T-helper 17 cell (primary cell): ENCODE measurements around the gene ACBD4. TPM values are rescaled to one million over a fixed set of nuclear protein-coding genes. Genes with fewer than 3 reads are reported as not detected.

ENCODE experiments used
- ATAC-seq: fragments of 150-1000 bp; cut with Tn5 transposase; 2 replicates; pipeline ENCODE4 v1.10.0; 2021; ENCODE audit warnings: mild to moderate bottlenecking, moderate library complexity
- DNase-seq, 3 donors: peaks; one replicate each; pipeline versions ENCODE4 v3.0.0 to v3.0.0-alpha.2; 2020 to 2021
- H3K9me3 ChIP-seq: one replicate; pipeline ENCODE4 v1.7.0; 2013; ENCODE audit warnings: low read length, mild to moderate bottlenecking; ENCODE audit not compliant: control insufficient read depth, poor library complexity, severe bottlenecking
- H3K27ac Mint-ChIP-seq: one replicate; pipeline ENCODE4 v1.8.0; 2022; ENCODE audit warnings: mild to moderate bottlenecking, moderate library complexity, mixed read lengths
- H3K27me3 Mint-ChIP-seq: one replicate; pipeline ENCODE4 v1.8.0; 2022; ENCODE audit warnings: mixed read lengths
- H3K36me3 Mint-ChIP-seq: one replicate; pipeline ENCODE4 v1.8.0; 2022; ENCODE audit warnings: low read depth, mixed read lengths
- H3K4me1 Mint-ChIP-seq: one replicate; pipeline ENCODE4 v1.8.0; 2022; ENCODE audit warnings: mild to moderate bottlenecking, mixed read lengths
- H3K4me3 Mint-ChIP-seq: one replicate; pipeline ENCODE4 v1.8.0; 2022; ENCODE audit warnings: mild to moderate bottlenecking, moderate library complexity, mixed read lengths
- total RNA-seq, 4 donors: library from RNA in 2 of 4; stranded (reverse) in 2 of 4; gene quantifications; one replicate each; pipeline ENCODE4 v1.2.3 and lab custom pipeline; 2022 to 2026

The ACBD4 gene
- total RNA-seq, 2 donors from 2014 or later, result 13.6 to 18.9 TPM

DNA sequence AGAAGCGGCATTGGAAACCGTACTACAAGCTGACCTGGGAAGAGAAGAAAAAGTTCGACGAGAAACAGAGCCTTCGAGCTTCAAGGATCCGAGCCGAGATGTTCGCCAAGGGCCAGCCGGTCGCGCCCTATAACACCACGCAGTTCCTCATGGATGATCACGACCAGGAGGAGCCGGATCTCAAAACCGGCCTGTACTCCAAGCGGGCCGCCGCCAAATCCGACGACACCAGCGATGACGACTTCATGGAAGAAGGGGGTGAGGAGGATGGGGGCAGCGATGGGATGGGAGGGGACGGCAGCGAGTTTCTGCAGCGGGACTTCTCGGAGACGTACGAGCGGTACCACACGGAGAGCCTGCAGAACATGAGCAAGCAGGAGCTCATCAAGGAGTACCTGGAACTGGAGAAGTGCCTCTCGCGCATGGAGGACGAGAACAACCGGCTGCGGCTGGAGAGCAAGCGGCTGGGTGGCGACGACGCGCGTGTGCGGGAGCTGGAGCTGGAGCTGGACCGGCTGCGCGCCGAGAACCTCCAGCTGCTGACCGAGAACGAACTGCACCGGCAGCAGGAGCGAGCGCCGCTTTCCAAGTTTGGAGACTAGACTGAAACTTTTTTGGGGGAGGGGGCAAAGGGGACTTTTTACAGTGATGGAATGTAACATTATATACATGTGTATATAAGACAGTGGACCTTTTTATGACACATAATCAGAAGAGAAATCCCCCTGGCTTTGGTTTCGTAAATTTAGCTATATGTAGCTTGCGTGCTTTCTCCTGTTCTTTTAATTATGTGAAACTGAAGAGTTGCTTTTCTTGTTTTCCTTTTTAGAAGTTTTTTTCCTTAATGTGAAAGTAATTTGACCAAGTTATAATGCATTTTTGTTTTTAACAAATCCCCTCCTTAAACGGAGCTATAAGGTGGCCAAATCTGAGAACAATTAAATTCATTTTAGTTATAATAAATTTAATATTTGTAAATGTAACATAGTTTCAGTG is 14.5 kb downstream of the ACBD4 start:
- H3K9me3 ChIP-seq, result no peaks in the 10 kb centered on the region
- peaks cover 5% of the 10 kb centered on the region for H3K27me3 Mint-ChIP-seq
- DNase-seq (peak in 1 of 3 donors; percentile 28), ATAC-seq (no peak)
- H3K4me3 Mint-ChIP-seq, result peak overlapping the region; percentile 88
- peaks cover 44% of the 10 kb centered on the region for H3K4me1 Mint-ChIP-seq
- H3K36me3 Mint-ChIP-seq, result peaks cover 4% of the 10 kb centered on the region
- H3K27ac Mint-ChIP-seq, result peak overlapping the region; percentile 99

DNA sequence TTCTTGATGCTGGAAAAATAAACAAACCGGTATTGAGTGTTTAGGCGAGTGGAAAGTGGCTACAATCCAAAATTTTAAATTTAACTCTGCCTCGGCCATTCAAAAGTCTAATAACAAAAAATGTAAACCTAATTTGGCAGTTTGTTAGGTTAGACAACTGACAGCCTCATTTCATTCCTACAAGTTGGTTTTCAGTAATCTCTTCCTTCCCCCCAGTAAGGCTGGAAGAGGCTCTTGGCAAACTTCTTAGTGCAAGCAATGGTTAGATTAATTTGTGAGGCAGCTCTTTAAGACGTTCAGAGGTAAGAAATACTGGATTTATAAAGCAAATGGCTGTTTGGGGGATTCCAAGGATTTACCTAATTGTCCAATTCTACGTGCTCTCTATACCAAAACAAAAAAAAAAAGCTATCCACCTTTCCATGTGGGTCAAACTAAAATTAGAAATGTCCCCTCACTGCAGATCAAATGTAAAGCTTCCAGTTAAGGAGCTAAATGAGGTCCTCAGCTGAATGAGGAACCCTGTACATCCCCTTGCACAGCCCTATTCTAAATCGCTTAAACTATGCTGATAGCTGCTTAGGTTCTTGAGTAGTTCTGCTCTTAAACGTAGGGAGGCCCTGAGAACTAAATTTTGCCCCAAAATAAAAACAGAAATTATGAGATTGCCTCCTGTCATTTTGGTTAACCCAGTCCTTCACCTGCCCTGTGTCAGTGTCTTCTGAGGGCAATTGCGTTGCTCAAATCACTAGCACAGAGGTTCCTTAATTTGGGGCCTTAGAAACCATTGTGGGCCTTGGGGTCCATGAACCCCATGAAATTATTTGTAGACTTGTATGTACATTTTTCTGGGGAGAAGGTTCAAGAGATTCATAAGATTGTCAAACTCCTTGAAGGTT is 15.7 kb downstream of the ACBD4 start:
- H3K27ac Mint-ChIP-seq, result peak overlapping the region; percentile 99
- peaks cover 4% of the 10 kb centered on the region for H3K36me3 Mint-ChIP-seq
- H3K9me3 ChIP-seq, result no peaks in the 10 kb centered on the region
- peaks cover 5% of the 10 kb centered on the region for H3K27me3 Mint-ChIP-seq
- peaks cover 41% of the 10 kb centered on the region for H3K4me1 Mint-ChIP-seq
- peak overlapping the region; percentile 45 for H3K4me3 Mint-ChIP-seq
- ATAC-seq, result no peak
- DNase-seq, result no peak

DNA sequence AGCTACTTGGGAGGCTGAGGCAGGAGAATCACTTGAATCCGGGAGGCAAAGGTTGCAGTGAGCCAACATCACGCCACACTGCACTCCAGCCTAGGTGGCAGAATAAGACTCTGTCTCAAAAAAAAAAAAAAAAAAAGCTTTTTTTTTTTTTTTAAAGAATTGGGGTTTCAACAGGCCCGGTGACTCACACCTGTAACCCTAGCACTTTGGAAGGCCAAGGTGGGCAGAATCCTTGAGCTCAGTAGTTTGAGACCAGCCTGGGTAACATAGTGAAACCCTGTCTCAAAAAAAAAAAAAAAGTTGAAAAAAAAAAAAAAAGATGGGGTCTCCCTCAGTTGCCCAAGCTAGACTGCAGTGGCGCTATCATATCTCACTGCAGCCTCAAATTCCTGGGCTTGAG is 19.5 kb downstream of the ACBD4 start:
- H3K4me1 Mint-ChIP-seq, result peaks cover 31% of the 10 kb centered on the region
- DNase-seq, result no peak
- no peak for ATAC-seq
- H3K4me3 Mint-ChIP-seq, result no peak overlapping the region
- H3K36me3 Mint-ChIP-seq, result no peaks in the 10 kb centered on the region
- no peaks in the 10 kb centered on the region for H3K27me3 Mint-ChIP-seq
- H3K27ac Mint-ChIP-seq, result no peak overlapping the region
- no peaks in the 10 kb centered on the region for H3K9me3 ChIP-seq

DNA sequence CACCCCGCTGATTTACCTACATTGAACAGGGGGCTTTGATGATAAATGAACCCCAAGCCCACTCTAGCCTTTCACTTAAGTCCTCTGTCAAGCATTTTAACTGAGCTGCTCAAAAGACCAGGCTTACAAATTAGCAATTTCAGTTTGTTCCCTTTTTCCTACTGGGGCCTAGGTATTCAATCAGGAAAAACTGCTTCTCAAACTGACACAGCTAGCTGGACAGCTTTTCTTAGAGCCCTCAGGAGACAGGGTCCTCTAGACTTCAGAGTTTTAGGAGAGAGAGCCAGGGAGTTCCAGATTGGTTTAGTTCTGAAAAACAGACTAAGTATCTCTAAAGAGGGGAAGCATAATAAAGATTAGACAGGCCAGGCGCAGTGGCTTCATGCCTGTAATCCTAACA is 20.0 kb downstream of the ACBD4 start:
- Mint-ChIP-seq H3K27ac (no peak overlapping the region), H3K4me3 (no peak overlapping the region), H3K4me1 (peaks cover 28% of the 10 kb centered on the region), H3K27me3 (no peaks in the 10 kb centered on the region), H3K36me3 (no peaks in the 10 kb centered on the region)
- no peak for ATAC-seq
- no peak for DNase-seq
- no peaks in the 10 kb centered on the region for H3K9me3 ChIP-seq

DNA sequence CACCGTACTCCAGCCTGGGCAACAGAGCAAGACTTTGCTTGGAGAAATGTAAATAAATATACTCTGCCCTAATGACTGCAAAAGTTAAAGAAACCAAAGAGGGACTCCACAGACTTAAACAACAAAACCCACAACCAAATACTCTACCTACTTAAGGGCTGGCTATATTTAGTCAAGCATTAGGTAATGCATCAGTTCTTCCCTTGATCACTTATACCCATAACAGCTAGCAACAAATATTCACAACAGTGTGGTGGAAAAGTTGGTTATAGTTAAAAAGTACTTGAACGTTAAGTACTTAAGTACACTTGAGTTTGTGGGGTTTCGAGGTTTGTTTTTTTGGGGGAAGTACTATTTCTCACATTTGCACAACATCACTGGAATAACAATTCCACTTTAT is 20.8 kb downstream of the ACBD4 start:
- H3K4me3 Mint-ChIP-seq, result no peak overlapping the region
- peaks cover 23% of the 10 kb centered on the region for H3K4me1 Mint-ChIP-seq
- no peaks in the 10 kb centered on the region for H3K9me3 ChIP-seq
- peaks cover under 1% of the 10 kb centered on the region for H3K36me3 Mint-ChIP-seq
- no peak for ATAC-seq
- H3K27me3 Mint-ChIP-seq, result no peaks in the 10 kb centered on the region
- DNase-seq, result no peak
- peak overlapping the region; percentile 53 for H3K27ac Mint-ChIP-seq

DNA sequence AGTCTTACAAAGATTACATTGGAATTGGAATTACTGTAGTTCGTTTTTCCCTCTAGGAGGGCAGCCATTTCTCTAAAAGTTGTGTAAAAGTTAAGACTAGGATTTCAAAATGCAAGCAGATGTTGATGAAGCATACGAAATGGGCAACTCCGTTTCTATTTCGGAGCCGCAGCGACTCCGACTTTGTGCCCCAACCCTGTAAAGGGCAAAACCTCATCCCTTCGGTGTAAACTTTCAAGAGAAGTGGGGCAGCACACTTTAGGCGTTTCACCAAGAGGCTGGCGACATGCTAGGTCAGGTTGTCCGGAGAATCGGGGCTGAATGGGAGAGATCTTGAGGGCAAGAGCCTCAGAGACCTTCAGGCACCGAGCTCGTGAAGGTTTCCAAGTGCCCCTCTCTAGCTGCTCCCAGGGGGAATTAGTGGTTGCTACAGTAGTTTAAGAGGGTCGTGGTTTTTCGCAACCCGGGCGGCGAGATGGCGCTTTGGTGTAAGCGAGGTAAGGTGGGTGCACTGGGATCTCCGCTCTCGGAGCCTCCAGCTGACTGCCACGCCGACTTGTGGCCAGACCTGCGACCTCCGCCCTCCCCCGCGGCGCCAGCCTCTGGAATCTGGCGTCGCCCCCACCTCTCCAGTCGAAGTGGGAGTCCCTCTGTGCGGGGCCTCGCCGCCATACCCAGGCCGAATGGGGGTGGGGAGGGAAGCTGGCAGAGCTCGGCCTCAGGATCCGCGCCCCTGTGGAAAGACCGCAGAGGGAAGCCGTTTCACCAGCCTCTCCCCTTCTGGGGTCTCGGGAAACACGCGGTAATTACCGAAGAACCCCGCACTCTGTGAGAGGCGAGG is 25.2 kb downstream of the ACBD4 start:
- H3K9me3 ChIP-seq, result no peaks in the 10 kb centered on the region
- peak; percentile 32 for ATAC-seq
- Mint-ChIP-seq H3K27me3 (no peaks in the 10 kb centered on the region), H3K27ac (peak overlapping the region; percentile 94), H3K4me3 (peak overlapping the region; percentile 96), H3K36me3 (peaks cover 6% of the 10 kb centered on the region), H3K4me1 (peaks cover 31% of the 10 kb centered on the region)
- DNase-seq, result peak; percentile 43 to 56 (median 48)

DNA sequence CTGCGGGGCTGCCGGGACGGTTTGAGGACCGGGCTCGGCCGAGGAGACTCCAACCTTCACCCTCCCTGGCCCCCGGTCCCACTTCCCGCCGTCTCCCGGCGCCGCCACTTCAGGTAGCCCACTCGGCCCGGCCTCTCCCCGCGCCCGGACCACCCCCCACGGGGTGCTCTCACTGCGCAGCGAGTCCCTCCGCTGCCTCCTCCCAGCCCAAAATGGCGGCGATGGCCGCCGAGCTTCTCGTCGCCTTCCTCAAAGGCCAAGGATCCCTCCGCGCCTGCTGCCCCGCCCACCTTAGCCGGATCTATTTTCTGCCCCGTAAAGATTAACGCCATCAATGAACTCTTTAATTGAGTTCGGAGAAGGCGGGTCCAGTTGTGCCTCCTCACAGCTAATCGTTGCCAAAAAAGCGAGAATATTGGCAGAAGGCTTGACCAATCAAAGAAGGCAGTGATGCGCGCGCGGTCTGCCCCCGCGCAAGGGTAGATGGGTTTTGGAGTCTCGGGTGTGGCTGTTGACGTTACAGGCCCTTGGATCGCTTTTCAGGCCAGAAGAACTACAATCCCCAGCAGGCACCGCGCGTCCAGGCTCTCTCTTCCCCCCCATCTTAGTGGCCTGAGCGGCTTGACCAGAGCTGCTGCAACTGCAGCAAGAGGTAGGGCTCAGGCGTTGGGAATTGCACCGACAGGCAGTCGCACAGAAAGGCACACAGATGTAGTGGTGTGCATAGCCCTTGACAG is 26.0 kb downstream of the ACBD4 start, which contains the start of gene HEXIM2:
TSS of gene HEXIM2 (plus strand) at position 588 of the 737 bp plus-strand sequence. CDS start 919 bp downstream, outside the sequence.
- ATAC-seq (peak; percentile 95), DNase-seq (peak; percentile 87 to 96 (median 95))
- H3K27ac Mint-ChIP-seq, result peak within 1 kb of the TSS; percentile 94
- no peaks in the 10 kb centered on the region for H3K9me3 ChIP-seq
- H3K4me3 Mint-ChIP-seq, result peak within 1 kb of the TSS; percentile 96
- no peaks in the 10 kb centered on the region for H3K27me3 Mint-ChIP-seq
- H3K36me3 Mint-ChIP-seq, result peaks cover 6% of the 10 kb centered on the region
- H3K4me1 Mint-ChIP-seq, result peaks cover 28% of the 10 kb centered on the region

DNA sequence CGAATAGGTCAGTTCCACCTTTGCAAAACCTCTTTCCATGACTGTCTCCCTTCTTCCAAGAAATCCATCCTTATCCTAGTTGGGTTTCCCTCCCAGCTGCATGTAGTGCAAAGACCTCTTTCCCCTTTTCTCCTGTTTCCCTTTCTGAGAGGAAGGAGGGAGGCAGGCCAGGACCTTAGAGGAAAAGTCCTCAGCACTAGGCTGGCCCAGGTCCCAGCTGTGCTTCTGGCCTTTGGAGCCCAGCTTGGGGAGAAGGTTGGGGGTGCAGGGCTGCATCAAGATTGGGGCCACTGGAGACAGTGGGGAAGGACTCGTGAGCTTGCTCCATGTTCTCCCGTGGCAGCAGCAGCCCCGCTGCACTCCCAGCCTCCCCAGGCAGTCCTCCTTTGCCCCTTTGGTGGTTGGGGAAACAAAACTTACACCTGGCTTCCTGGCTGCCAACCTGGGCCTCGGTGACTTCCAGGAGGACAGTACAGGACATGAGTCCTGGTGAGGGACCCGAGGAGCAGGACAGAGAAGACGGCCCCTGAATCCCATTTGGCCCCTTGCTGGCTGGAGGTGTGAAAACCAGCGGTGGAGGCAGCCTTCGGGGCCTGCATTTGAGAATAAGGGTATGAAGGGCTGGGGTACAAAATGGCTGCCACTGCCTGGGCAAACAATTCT is 26.7 kb downstream of the ACBD4 start:
- Mint-ChIP-seq H3K27me3 (no peaks in the 10 kb centered on the region), H3K36me3 (peaks cover 6% of the 10 kb centered on the region), H3K27ac (peak overlapping the region; percentile 94), H3K4me3 (peak overlapping the region; percentile 96), H3K4me1 (peaks cover 28% of the 10 kb centered on the region)
- H3K9me3 ChIP-seq, result no peaks in the 10 kb centered on the region
- DNase-seq, result no peak
- no peak for ATAC-seq

DNA sequence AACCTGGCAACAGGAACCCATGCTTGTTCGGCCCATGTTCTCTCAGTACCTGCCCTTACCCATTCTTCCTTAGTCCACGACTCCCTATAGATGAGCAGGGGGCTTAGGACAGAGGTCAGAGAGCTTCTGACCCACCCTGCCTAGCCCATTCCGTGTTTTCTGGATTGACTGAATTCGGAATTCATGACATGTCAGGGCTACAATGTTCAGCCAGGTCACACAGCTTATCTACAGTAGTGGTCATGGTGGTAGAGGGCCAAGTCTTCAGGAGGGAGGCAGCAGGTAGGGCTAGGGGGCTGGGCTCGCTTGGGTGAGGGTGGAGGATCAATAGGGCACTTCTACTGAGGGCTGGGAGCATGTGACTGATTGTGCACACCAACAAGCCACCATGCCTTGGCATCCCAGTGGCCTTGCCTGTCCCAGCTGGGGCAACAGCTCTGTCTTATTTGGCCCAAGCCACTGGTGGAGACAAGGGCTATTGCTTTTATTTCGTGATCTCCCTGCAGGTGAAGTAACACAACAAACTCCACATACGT is 29.3 kb downstream of the ACBD4 start:
- H3K4me3 Mint-ChIP-seq, result no peak overlapping the region
- no peak for ATAC-seq
- no peak overlapping the region for H3K27ac Mint-ChIP-seq

DNA sequence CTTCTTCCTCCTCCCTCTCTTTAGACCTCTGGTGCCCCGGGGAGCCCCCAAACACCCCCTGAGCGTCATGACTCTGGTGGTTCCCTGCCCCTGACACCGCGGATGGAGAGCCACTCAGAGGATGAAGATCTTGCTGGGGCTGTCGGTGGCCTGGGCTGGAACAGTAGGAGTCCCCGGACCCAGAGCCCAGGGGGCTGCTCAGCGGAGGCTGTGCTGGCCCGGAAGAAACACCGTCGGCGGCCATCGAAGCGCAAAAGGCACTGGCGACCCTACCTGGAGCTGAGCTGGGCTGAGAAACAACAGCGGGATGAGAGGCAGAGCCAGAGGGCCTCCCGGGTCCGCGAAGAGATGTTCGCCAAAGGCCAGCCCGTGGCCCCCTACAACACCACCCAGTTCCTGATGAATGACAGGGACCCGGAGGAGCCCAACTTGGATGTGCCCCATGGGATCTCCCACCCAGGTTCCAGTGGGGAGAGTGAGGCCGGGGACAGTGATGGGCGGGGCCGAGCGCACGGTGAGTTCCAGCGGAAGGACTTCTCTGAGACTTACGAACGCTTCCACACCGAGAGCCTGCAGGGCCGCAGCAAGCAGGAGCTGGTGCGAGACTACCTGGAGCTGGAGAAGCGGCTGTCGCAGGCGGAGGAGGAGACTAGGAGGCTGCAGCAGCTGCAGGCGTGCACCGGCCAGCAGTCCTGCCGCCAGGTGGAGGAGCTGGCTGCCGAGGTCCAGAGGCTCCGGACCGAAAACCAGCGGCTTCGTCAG is 33.7 kb downstream of the ACBD4 start:
- H3K4me3 Mint-ChIP-seq, result no peak overlapping the region
- H3K36me3 Mint-ChIP-seq, result peaks cover 2% of the 10 kb centered on the region
- DNase-seq, result no peak
- H3K27me3 Mint-ChIP-seq, result no peaks in the 10 kb centered on the region
- ATAC-seq, result no peak
- peaks cover 13% of the 10 kb centered on the region for H3K4me1 Mint-ChIP-seq
- no peaks in the 10 kb centered on the region for H3K9me3 ChIP-seq
- H3K27ac Mint-ChIP-seq, result no peak overlapping the region

More for the DNA sequence above, 29.3 kb downstream of the ACBD4 start:
- peaks cover 15% of the 10 kb centered on the region for H3K4me1 Mint-ChIP-seq
- no peaks in the 10 kb centered on the region for H3K27me3 Mint-ChIP-seq
- no peak for DNase-seq
- no peaks in the 10 kb centered on the region for H3K9me3 ChIP-seq
- H3K36me3 Mint-ChIP-seq, result peaks cover 6% of the 10 kb centered on the region
